Measurements from ENCODE around the gene H2BK1. TPM values are rescaled to one million over a fixed set of nuclear protein-coding genes. Genes with fewer than 3 reads are reported as not detected.

H2BK1 gene
- total RNA-seq, 1 experiment from 2014 or later, result 0.87 TPM

DNA sequence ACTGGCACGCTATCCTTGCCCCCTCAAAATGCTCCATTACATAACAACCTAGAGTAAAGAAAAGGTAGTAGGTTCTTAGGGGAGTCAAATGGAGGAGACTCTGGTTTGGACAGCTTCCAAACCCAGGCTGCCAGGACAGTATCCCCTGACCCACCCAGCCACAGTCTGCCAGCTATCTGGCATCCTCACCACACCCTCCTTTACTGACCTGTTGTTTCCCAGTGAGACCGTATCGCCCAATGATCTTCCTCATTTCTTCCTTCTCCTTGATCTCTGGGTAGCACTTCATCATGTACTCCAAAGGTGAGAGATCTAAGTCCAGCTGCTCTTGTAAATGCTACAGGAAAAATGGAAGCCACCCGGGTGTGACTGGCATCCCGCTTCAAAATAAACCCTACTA lies 5.1 kb upstream of the H2BK1 start (continued):
- TF ChIP-seq, protein P1, sequence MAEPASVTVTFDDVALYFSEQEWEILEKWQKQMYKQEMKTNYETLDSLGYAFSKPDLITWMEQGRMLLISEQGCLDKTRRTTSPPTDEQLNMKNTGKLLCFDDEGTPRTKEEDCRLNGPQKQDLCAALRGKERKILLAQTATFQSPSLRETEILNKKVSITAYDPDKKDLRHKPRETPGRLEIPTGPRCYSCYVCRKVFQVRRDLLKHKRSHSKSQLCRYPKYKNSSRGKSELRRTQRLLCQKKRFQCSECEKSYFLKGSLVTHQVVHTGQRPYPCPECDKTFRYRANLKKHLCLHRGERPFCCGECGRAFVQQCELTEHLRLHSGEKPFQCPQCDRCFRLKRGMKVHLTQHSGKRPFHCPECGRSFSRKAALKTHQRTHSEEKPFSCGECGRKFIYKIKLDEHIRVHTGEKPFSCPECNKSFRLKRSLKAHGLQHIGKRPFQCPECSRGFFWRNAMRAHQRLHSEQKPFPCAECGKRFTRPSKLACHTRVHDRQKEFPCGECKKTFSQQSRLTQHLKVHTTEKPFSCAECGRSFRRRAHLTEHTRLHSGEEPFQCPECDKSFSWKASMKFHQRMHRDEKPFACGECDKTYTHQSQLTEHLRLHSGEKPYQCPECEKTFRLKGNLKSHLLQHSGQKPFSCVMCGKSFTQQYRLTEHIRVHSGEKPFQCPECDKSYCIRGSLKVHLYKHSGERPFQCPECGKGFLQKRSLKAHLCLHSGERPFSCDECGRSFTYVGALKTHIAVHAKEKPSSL (CRISPR knock-in tag; conservative IDR thresholded peaks at IDR 0.05), result no peak
- TF ChIP-seq GABPB1 (CRISPR knock-in tag; IDR thresholded peaks at IDR 0.05) (no peak), SMAD3 (CRISPR knock-in tag; IDR thresholded peaks at IDR 0.05; ENCODE audit: borderline replicate concordance) (no peak), TEAD4 (CRISPR knock-in tag; IDR thresholded peaks at IDR 0.05) (no peak), ZNF219 (CRISPR knock-in tag; IDR thresholded peaks at IDR 0.05; ENCODE audit: borderline replicate concordance) (no peak), RELA (CRISPR knock-in tag; IDR thresholded peaks at IDR 0.05; ENCODE audit: borderline replicate concordance) (no peak), SMAD4 (CRISPR knock-in tag; IDR thresholded peaks at IDR 0.05) (no peak), GRHL2 (CRISPR knock-in tag; IDR thresholded peaks at IDR 0.05; ENCODE audit: insufficient replicate concordance, severe bottlenecking) (no peak), ZNF317 (CRISPR knock-in tag; IDR thresholded peaks at IDR 0.05; ENCODE audit: borderline replicate concordance, low read depth) (no peak)
- TF ChIP-seq, protein P2, sequence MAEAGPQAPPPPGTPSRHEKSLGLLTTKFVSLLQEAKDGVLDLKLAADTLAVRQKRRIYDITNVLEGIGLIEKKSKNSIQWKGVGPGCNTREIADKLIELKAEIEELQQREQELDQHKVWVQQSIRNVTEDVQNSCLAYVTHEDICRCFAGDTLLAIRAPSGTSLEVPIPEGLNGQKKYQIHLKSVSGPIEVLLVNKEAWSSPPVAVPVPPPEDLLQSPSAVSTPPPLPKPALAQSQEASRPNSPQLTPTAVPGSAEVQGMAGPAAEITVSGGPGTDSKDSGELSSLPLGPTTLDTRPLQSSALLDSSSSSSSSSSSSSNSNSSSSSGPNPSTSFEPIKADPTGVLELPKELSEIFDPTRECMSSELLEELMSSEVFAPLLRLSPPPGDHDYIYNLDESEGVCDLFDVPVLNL (CRISPR knock-in tag; IDR thresholded peaks at IDR 0.05; ENCODE audit: borderline replicate concordance, low read depth), result no peak
- TF ChIP-seq, protein P3, sequence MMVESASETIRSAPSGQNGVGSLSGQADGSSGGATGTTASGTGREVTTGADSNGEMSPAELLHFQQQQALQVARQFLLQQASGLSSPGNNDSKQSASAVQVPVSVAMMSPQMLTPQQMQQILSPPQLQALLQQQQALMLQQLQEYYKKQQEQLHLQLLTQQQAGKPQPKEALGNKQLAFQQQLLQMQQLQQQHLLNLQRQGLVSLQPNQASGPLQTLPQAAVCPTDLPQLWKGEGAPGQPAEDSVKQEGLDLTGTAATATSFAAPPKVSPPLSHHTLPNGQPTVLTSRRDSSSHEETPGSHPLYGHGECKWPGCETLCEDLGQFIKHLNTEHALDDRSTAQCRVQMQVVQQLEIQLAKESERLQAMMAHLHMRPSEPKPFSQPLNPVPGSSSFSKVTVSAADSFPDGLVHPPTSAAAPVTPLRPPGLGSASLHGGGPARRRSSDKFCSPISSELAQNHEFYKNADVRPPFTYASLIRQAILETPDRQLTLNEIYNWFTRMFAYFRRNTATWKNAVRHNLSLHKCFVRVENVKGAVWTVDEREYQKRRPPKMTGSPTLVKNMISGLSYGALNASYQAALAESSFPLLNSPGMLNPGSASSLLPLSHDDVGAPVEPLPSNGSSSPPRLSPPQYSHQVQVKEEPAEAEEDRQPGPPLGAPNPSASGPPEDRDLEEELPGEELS (CRISPR knock-in tag; IDR thresholded peaks at IDR 0.05), result no peak
- TF ChIP-seq, protein P4, sequence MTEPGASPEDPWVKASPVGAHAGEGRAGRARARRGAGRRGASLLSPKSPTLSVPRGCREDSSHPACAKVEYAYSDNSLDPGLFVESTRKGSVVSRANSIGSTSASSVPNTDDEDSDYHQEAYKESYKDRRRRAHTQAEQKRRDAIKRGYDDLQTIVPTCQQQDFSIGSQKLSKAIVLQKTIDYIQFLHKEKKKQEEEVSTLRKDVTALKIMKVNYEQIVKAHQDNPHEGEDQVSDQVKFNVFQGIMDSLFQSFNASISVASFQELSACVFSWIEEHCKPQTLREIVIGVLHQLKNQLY (CRISPR knock-in tag; IDR thresholded peaks at IDR 0.05), result no peak

DNA sequence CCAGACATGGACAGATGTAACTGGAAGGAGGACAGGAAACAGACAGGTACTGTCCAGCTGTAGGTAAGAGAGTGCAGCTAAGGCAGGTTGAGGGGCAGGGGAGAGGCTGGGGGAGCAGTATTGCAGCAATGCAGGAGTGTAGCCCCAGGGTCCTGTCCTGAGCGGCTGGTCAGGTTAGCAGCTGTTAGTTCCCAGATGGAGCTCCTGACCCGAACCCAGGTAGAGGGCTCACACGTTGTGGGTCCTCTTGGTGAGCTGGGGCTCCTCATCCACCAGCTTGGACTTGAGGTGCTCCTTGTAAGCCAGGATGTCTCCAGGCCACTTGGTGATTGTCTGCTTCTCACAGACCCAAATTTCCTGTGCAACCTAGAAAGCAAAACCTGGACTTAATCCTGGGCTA lies 3.5 kb upstream of the H2BK1 start:
- Mint-ChIP-seq H3K9me3 (no peaks in the 10 kb centered on the region), H3K36me3 (peaks cover 48% of the 10 kb centered on the region), H3K27ac (no peak overlapping the region), H3K27me3 (ENCODE audit: low read depth) (no peaks in the 10 kb centered on the region), H3K4me3 (no peak overlapping the region), H3K4me1 (peaks cover 12% of the 10 kb centered on the region)
- ATAC-seq (no peak), DNase-seq (ENCODE audit: low spot score) (no peak)
- no peak for TF ChIP-seq JUN (CRISPR knock-in tag; IDR thresholded peaks at IDR 0.05)
- no peak for TF ChIP-seq ZNF263 (CRISPR knock-in tag; IDR thresholded peaks at IDR 0.05; ENCODE audit: low read depth)
- TF ChIP-seq, protein P5, sequence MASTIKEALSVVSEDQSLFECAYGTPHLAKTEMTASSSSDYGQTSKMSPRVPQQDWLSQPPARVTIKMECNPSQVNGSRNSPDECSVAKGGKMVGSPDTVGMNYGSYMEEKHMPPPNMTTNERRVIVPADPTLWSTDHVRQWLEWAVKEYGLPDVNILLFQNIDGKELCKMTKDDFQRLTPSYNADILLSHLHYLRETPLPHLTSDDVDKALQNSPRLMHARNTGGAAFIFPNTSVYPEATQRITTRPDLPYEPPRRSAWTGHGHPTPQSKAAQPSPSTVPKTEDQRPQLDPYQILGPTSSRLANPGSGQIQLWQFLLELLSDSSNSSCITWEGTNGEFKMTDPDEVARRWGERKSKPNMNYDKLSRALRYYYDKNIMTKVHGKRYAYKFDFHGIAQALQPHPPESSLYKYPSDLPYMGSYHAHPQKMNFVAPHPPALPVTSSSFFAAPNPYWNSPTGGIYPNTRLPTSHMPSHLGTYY (CRISPR knock-in tag; IDR thresholded peaks at IDR 0.05), result no peak
- POLR2A ChIA-PET, result no interaction called here
- CTCF ChIA-PET, result no interaction called here

DNA sequence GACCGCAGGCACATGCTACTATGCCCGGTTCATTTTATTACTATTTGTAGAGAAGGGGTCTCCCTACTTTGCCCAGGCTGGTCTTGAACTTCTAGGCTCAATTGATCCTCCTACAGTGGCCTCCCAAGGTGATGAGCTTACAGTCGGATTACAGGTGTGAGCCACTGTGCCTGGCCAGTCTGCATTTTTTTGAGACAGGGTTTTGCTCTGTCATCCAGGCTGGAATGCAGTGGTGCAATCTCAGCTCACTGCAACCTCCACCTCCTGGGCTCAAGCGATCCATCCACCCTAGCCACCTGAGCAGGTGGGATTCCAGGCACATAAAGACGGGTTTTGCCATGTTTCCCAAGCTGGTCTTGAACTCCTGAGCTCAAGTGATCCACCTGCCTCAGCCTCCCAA lies 2.3 kb upstream of the H2BK1 start:
- ChIA-PET CTCF (interaction anchor here (3.1 kb wide), 1 partner anchor 88 kb away, joined by 24 read pairs; no protein-coding TSS in a partner anchor), POLR2A (no interaction called here)
- peaks cover 12% of the 10 kb centered on the region for H3K4me1 Mint-ChIP-seq

More for the DNA sequence above, 2.3 kb upstream of the H2BK1 start:
- Mint-ChIP-seq H3K27me3 (ENCODE audit: low read depth) (no peaks in the 10 kb centered on the region), H3K27ac (no peak overlapping the region), H3K36me3 (peaks cover 36% of the 10 kb centered on the region), H3K4me3 (no peak overlapping the region), H3K9me3 (no peaks in the 10 kb centered on the region)
- no peak for DNase-seq (ENCODE audit: low spot score)
- TF ChIP-seq SMAD3 (CRISPR knock-in tag; IDR thresholded peaks at IDR 0.05; ENCODE audit: borderline replicate concordance) (no peak), ZNF671 (CRISPR knock-in tag; IDR thresholded peaks at IDR 0.05) (no peak), GABPB1 (CRISPR knock-in tag; IDR thresholded peaks at IDR 0.05) (no peak)
- TF ChIP-seq, protein P6, sequence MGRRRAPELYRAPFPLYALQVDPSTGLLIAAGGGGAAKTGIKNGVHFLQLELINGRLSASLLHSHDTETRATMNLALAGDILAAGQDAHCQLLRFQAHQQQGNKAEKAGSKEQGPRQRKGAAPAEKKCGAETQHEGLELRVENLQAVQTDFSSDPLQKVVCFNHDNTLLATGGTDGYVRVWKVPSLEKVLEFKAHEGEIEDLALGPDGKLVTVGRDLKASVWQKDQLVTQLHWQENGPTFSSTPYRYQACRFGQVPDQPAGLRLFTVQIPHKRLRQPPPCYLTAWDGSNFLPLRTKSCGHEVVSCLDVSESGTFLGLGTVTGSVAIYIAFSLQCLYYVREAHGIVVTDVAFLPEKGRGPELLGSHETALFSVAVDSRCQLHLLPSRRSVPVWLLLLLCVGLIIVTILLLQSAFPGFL (CRISPR knock-in tag; IDR thresholded peaks at IDR 0.05; ENCODE audit: borderline replicate concordance), result no peak
- no peak for ATAC-seq

Data from WTC11 (cell line).